ENCODE measurements around the gene SHC2.
"Not testable (repeated sequence)": the region's sequence is repeated elsewhere in the genome, so short reads cannot be mapped to it uniquely, and the experiment has no call there.

DNA sequence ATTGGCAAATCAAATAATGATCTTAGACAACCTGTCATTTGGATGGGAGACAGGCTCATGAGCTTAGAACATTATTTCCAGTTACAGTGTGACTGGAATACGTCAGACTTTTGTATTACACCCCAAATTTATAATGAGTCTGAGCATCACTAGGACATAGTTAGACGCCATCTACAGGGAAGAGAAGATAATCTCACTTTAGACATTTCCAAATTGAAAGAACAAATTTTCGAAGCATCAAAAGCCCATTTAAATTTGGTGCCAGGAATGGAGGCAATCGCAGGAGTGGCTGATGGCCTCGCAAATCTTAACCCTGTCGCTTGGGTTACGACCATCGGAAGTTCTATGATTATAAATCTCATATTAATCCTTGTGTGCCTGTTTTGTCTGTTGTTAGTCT lies 74.6 kb downstream of the SHC2 start:
- not testable (repeated sequence) for TF ChIP-seq EZH2 (IDR thresholded peaks at IDR 0.05; ENCODE audit: borderline replicate concordance, low read length)
- TF ChIP-seq, protein P1, sequence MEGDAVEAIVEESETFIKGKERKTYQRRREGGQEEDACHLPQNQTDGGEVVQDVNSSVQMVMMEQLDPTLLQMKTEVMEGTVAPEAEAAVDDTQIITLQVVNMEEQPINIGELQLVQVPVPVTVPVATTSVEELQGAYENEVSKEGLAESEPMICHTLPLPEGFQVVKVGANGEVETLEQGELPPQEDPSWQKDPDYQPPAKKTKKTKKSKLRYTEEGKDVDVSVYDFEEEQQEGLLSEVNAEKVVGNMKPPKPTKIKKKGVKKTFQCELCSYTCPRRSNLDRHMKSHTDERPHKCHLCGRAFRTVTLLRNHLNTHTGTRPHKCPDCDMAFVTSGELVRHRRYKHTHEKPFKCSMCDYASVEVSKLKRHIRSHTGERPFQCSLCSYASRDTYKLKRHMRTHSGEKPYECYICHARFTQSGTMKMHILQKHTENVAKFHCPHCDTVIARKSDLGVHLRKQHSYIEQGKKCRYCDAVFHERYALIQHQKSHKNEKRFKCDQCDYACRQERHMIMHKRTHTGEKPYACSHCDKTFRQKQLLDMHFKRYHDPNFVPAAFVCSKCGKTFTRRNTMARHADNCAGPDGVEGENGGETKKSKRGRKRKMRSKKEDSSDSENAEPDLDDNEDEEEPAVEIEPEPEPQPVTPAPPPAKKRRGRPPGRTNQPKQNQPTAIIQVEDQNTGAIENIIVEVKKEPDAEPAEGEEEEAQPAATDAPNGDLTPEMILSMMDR (IDR thresholded peaks at IDR 0.05; ENCODE audit: low read length): not testable (repeated sequence)
